Measurements from ENCODE around the gene PLPP1. TPM values are rescaled to one million over a fixed set of nuclear protein-coding genes. Genes with fewer than 3 reads are reported as not detected.

Gene PLPP1
- total RNA-seq, 1 experiment from 2014 or later = 10.5 TPM

DNA sequence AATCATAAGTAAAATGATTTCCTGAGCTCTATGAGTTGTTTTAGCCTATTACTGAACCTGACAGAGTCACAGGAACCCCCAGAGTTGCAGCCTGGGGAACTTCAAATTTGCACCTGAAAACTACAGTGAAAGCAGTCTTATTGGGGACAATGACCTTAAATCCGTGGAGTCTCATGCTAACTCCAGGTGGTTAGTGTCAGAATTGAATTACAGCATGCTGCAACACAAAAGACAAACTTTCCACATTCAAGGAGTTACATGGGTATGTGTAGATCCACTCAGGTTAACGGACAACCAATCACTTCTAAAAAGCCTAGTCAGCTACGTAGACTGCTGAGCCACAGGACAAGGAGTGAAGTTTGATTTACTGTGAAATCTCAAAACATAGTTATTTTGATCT, 49.7 kb downstream of the PLPP1 start:
- H3K4me3 ChIP-seq (replicated peaks in 1 of 2; ENCODE audit: low read depth in 1 of 2, low read length in 2 of 2) = no peak overlapping the region
- ATAC-seq (no peak), DNase-seq (ENCODE audit: low read depth, low spot score) (no peak)
- H3K27me3 ChIP-seq (ENCODE audit: insufficient read depth, low read length) = no peaks in the 10 kb centered on the region
- no peaks in the 10 kb centered on the region for H3K79me2 ChIP-seq (ENCODE audit: insufficient read depth, low read length)
- no peak overlapping the region for H3K9ac ChIP-seq (ENCODE audit: low read length)
- no TSS peak for BruUV-seq (replicated peaks)
- POLR2A ChIA-PET = interaction anchor here (0.6 kb wide), 1 partner anchor 744 kb away, joined by 3 read pairs; no protein-coding TSS in a partner anchor
- CTCF ChIA-PET = no interaction called here
- intact Hi-C loops (cut with micrococcal nuclease) = no loop called here
- H3K27ac ChIP-seq (ENCODE audit: low read depth, low read length) = no peak overlapping the region
- RAD21 ChIA-PET (ENCODE audit: low non-redundant PET in 1 of 2, low total read pairs in 2 of 2, uncharacterized antibody in 2 of 2, unreplicated experiment in 2 of 2) = no interaction called here
- no peaks in the 10 kb centered on the region for H3K4me1 ChIP-seq (ENCODE audit: control insufficient read depth in 1 of 2, insufficient read depth in 2 of 2, low read length in 2 of 2)
- no peaks in the 10 kb centered on the region for H4K20me1 ChIP-seq (ENCODE audit: insufficient read depth)
- no peaks in the 10 kb centered on the region; the same call in 1 of the 2 replicates for H3K9me2 ChIP-seq (ENCODE audit: insufficient read depth)
- no peaks in the 10 kb centered on the region for H3K36me3 ChIP-seq (ENCODE audit: control insufficient read depth in 1 of 2, insufficient read depth in 2 of 2, low read length in 2 of 2)
- H2AFZ ChIP-seq (ENCODE audit: low read depth, low read length, poor library complexity, severe bottlenecking) = no peak overlapping the region
- no peak overlapping the region for H3K4me2 ChIP-seq (ENCODE audit: low read length)
- H3K9me3 ChIP-seq (ENCODE audit: control insufficient read depth in 1 of 2, insufficient read depth in 1 of 2, low read depth in 1 of 2, low read length in 2 of 2) = no peaks in the 10 kb centered on the region
- no peak for TF ChIP-seq POLR2A (IDR thresholded peaks at IDR 0.05; ENCODE audit: borderline replicate concordance, extremely low read depth, insufficient read depth, insufficient read length)

GRCh38 chr5:55484531-55484930, 50.2 kb downstream of the PLPP1 start:
- no TSS peak for BruUV-seq (replicated peaks)
- Histone ChIP-seq H2AFZ (ENCODE audit: low read depth, low read length, poor library complexity, severe bottlenecking) (no peak overlapping the region), H3K9me3 (ENCODE audit: control insufficient read depth in 1 of 2, insufficient read depth in 1 of 2, low read depth in 1 of 2, low read length in 2 of 2) (no peaks in the 10 kb centered on the region), H3K4me1 (ENCODE audit: control insufficient read depth in 1 of 2, insufficient read depth in 2 of 2, low read length in 2 of 2) (no peaks in the 10 kb centered on the region), H3K27me3 (ENCODE audit: insufficient read depth, low read length) (no peaks in the 10 kb centered on the region), H3K79me2 (ENCODE audit: insufficient read depth, low read length) (no peaks in the 10 kb centered on the region), H3K4me2 (ENCODE audit: low read length) (no peak overlapping the region), H3K9me2 (ENCODE audit: insufficient read depth) (no peaks in the 10 kb centered on the region; the same call in 1 of the 2 replicates), H3K36me3 (ENCODE audit: control insufficient read depth in 1 of 2, insufficient read depth in 2 of 2, low read length in 2 of 2) (no peaks in the 10 kb centered on the region), H3K9ac (ENCODE audit: low read length) (no peak overlapping the region), H4K20me1 (ENCODE audit: insufficient read depth) (no peaks in the 10 kb centered on the region), H3K4me3 (replicated peaks in 1 of 2; ENCODE audit: low read depth in 1 of 2, low read length in 2 of 2) (no peak overlapping the region), H3K27ac (ENCODE audit: low read depth, low read length) (no peak overlapping the region)
- DNase-seq (ENCODE audit: low read depth, low spot score) (no peak), ATAC-seq (no peak)
- intact Hi-C loops (cut with micrococcal nuclease) = no loop called here
- RAD21 ChIA-PET (ENCODE audit: low non-redundant PET in 1 of 2, low total read pairs in 2 of 2, uncharacterized antibody in 2 of 2, unreplicated experiment in 2 of 2) = no interaction called here
- CTCF ChIA-PET = no interaction called here
- TF ChIP-seq CEBPB (IDR thresholded peaks at IDR 0.05; ENCODE audit: low read depth) (no peak), ELF1 (IDR thresholded peaks at IDR 0.05; ENCODE audit: borderline replicate concordance, low read depth) (no peak), ZNF274 (IDR thresholded peaks at IDR 0.05; ENCODE audit: low read depth, low read length) (no peak)
- POLR2A ChIA-PET = interaction anchor here (0.6 kb wide), 1 partner anchor 745 kb away, joined by 3 read pairs; no protein-coding TSS in a partner anchor

Measured in HCT116 (cell line).